HepG2 (cell line): ENCODE data around the gene MAGI1. TPM values are rescaled to one million over a fixed set of nuclear protein-coding genes. Genes with fewer than 3 reads are reported as not detected.

ENCODE experiments used
- FOSL2 ChIP-seq: sonication (generic); formaldehyde crosslinking; IDR thresholded peaks from 2 replicates; pipeline ENCODE4 v1.4.0; 2020; ENCODE audit warnings: missing genetic modification reagents
- HMG20A ChIP-seq: IDR thresholded peaks from 2 replicates; pipeline ENCODE4 v1.6.1; 2016; ENCODE audit warnings: borderline replicate concordance
- MLLT10 ChIP-seq: sonication (generic); formaldehyde crosslinking; IDR thresholded peaks from 2 replicates; pipeline ENCODE4 v1.4.0; 2020; ENCODE audit warnings: missing genetic modification reagents
- MXD3 ChIP-seq: IDR thresholded peaks from 2 replicates; pipeline ENCODE4 v1.6.1; 2016; ENCODE audit warnings: mild to moderate bottlenecking, missing biosample characterization, missing genetic modification reagents
- NKX3-1 ChIP-seq: sonication (generic); formaldehyde crosslinking; IDR thresholded peaks from 2 replicates; pipeline ENCODE4 v1.5.0; 2020; ENCODE audit warnings: missing genetic modification reagents
- POGZ ChIP-seq: sonication (generic); formaldehyde crosslinking; IDR thresholded peaks from 2 replicates; pipeline ENCODE4 v1.4.0; 2020; ENCODE audit warnings: mild to moderate bottlenecking, missing genetic modification reagents
- RAD51 ChIP-seq: fragments of 450-650 bp; IDR thresholded peaks from 2 replicates; pipeline ENCODE4 v1.6.1; 2016; ENCODE audit warnings: borderline replicate concordance
- SOX13 ChIP-seq, 3 experiments: fragments of 450-650 bp in 1 of 3; sonication (generic) in 1 of 3; formaldehyde crosslinking in 1 of 3; IDR thresholded peaks in 2 of 3; conservative IDR thresholded peaks in 1 of 3; 2 replicates each; pipeline versions ENCODE4 v1.5.0 to v1.6.1; 2016 to 2020; ENCODE audit warnings: antibody characterized with exemption in 1 of 3, mild to moderate bottlenecking in 1 of 3, missing compliant biosample characterization in 1 of 3, missing genetic modification reagents in 1 of 3, moderate library complexity in 1 of 3
- TCF7L2 ChIP-seq: IDR thresholded peaks from 2 replicates; pipeline ENCODE4 v1.6.1; 2011; ENCODE audit warnings: mild to moderate bottlenecking, low read depth, low read length, moderate library complexity
- YEATS4 ChIP-seq: sonication (generic); formaldehyde crosslinking; IDR thresholded peaks from 2 replicates; pipeline ENCODE4 v1.4.0; 2020; ENCODE audit warnings: missing genetic modification reagents, borderline replicate concordance
- ZBTB43 ChIP-seq: sonication (generic); formaldehyde crosslinking; conservative IDR thresholded peaks from 2 replicates; pipeline ENCODE4 v1.4.0; 2020; ENCODE audit warnings: missing genetic modification reagents
- ZFP36 ChIP-seq: fragments of 150-350 bp; IDR thresholded peaks from 2 replicates; pipeline ENCODE4 v1.6.1; 2018; ENCODE audit warnings: borderline replicate concordance, low read length, low read depth; ENCODE audit not compliant: partially characterized antibody
- ZFP36L2 ChIP-seq: sonication (generic); formaldehyde crosslinking; IDR thresholded peaks from 2 replicates; pipeline ENCODE4 v1.4.0; 2020; ENCODE audit warnings: missing genetic modification reagents
- ZGPAT ChIP-seq: IDR thresholded peaks from 2 replicates; pipeline ENCODE4 v1.6.1; 2016; ENCODE audit warnings: mild to moderate bottlenecking
- ZMYM4 ChIP-seq: sonication (generic); formaldehyde crosslinking; IDR thresholded peaks from 2 replicates; pipeline ENCODE4 v1.8.1; 2023; ENCODE audit warnings: mild to moderate bottlenecking, missing genetic modification reagents
- ZNF142 ChIP-seq: sonication (generic); formaldehyde crosslinking; IDR thresholded peaks from 2 replicates; pipeline ENCODE4 v1.4.0; 2020; ENCODE audit warnings: missing genetic modification reagents
- ZNF275 ChIP-seq: sonication (generic); formaldehyde crosslinking; IDR thresholded peaks from 2 replicates; pipeline ENCODE4 v1.8.0; 2022; ENCODE audit warnings: missing genetic modification reagents, mild to moderate bottlenecking, inconsistent platforms, borderline replicate concordance
- ZNF7 ChIP-seq: IDR thresholded peaks from 2 replicates; pipeline ENCODE4 v1.6.1; 2016; ENCODE audit warnings: missing biosample characterization, missing genetic modification reagents
- ZNF792 ChIP-seq: IDR thresholded peaks from 2 replicates; pipeline ENCODE4 v1.6.1; 2016
- ZNF883 ChIP-seq: sonication (generic); formaldehyde crosslinking; IDR thresholded peaks from 2 replicates; pipeline ENCODE4 v1.5.1; 2020; ENCODE audit warnings: mild to moderate bottlenecking, missing genetic modification reagents; ENCODE audit errors: not compliant biosample characterization
- polyA plus RNA-seq, 8 experiments: library from polyadenylated mRNA; depleted of rRNA in 3 of 8; stranded (reverse) in 7 of 8; unstranded in 1 of 8; fragments of >200 nt; fragmentation: Illumina TruSeq in 4 of 8; extraction: Trizol in 4 of 8; gene quantifications; 2 replicates each; pipeline versions ENCODE4 v1.2.1 to v1.2.3, GENCODE V29; 2011 to 2016; ENCODE audit warnings: low read depth in 4 of 8, missing spikeins in 1 of 8, mixed read lengths in 1 of 8; ENCODE audit not compliant: insufficient read depth in 1 of 8
- total RNA-seq, 5 experiments: library from RNA; depleted of rRNA; stranded (reverse); fragments of >200 nt; fragmentation: Illumina TruSeq; extraction: Trizol; gene quantifications; 2 replicates each; pipeline ENCODE4 v1.2.3, GENCODE V29; 2016; ENCODE audit warnings: low read depth in 1 of 5

The MAGI1 gene
- total and polyA plus RNA-seq, 2 of the 13 experiments (the other 11 are each of a cell fraction or from before 2014, with no cell fraction given): 22.2 to 26.0 TPM

GRCh38 chr3:66073464-66074141 lies 34.9 kb upstream of the MAGI1 start (continued):
- TF ChIP-seq ZNF275 (CRISPR knock-in tag): no peak
- 0 out of 2 replicates have a peak, but pooled peaks have one; percentile 18 for TF ChIP-seq ZMYM4
- TF ChIP-seq ZBTB43 (CRISPR knock-in tag): peak; percentile 57; the same call in 1 of the 2 replicates
- TF ChIP-seq MXD3 (CRISPR knock-in tag): no peak
- TF ChIP-seq ZNF142 (CRISPR knock-in tag): no peak
- peak; percentile 39 for TF ChIP-seq FOSL2 (CRISPR knock-in tag)
- TF ChIP-seq RAD51: no peak
- TF ChIP-seq ZFP36: no peak
- peak; percentile 47; the same call in 1 of the 2 replicates for TF ChIP-seq ZGPAT (CRISPR knock-in tag)
- TF ChIP-seq YEATS4 (CRISPR knock-in tag): no peak
- TF ChIP-seq MLLT10 (CRISPR knock-in tag): no peak
- TF ChIP-seq ZFP36L2 (CRISPR knock-in tag): no peak
- no peak for TF ChIP-seq POGZ (CRISPR knock-in tag)
- TF ChIP-seq HMG20A (CRISPR knock-in tag): peak; percentile 46; the same call in 1 of the 2 replicates
- TF ChIP-seq SOX13 (IDR thresholded peaks at IDR 0.05): no peak
- peak in 1 of 2 experiments; percentile 72; a peak in 2 of 4 replicates for TF ChIP-seq SOX13 (CRISPR knock-in tag; conservative IDR thresholded peaks at IDR 0.05 in 1 of 2, IDR thresholded peaks at IDR 0.05 in 1 of 2)
- TF ChIP-seq TCF7L2: no peak
- no peak for TF ChIP-seq ZNF7 (CRISPR knock-in tag)
- no peak for TF ChIP-seq NKX3-1 (CRISPR knock-in tag)
- TF ChIP-seq ZNF792 (CRISPR knock-in tag): no peak
- no peak for TF ChIP-seq ZNF883 (CRISPR knock-in tag)
